Islet precursor cell (in vitro differentiated cells): Measurements from ENCODE around the gene JAM3.

ENCODE experiments used
- DNase-seq: peaks from one replicate; pipeline ENCODE4 v3.0.0-alpha.2; 2018

Gene JAM3

GRCh38 chr11:134116210-134116609, 47.3 kb downstream of the JAM3 start:
- DNase-seq, result no peak

DNA sequence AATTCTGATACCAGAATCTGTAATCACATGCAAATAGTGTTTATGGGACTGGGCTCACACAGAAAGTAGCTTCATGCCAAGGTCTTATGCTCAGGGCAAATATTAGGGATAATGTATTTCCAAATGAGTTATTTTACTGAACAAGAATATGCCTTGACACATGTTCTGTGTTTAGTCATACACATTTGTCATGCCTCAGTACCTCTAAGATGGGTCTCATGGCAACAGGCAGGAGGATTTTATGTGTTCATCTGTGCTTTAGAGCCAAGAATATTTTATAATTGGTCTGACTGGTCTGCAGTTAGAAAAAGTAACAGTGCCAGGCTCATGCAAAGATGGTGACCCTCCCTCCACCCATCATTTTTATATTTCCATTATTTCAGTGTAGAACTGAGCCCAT, 49.1 kb downstream of the JAM3 start:
- DNase-seq, result no peak

GRCh38 chr11:134119094-134119493, 50.2 kb downstream of the JAM3 start:
- DNase-seq, result no peak

GRCh38 chr11:134120143-134120850, 51.4 kb downstream of the JAM3 start:
- no peak for DNase-seq

- DNase-seq, result peak; percentile 70
These were observed 52.2 kb downstream of the JAM3 start for GRCh38 chr11:134120921-134121526.

GRCh38 chr11:134124660-134125451, 56.0 kb downstream of the JAM3 start:
- DNase-seq, result peak; percentile 86

DNA sequence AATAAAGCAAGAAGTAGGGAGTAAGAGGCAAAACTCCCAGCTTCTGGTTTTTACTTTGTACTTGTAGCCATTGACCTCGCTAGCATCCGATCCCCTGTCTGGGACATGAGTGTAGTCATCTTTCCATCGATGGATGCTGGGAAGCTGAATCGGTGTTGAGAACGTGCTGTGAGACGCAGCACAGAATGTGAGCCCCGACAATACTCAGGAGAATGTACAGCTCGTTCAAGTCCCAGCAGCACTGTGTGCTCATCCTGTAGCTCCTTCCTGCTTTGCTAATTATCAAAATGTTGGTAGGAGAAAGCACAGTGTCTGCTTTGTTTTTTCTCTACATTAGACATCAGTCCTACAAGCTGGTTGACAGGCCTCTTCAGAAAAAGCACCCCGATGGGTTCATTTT, 56.6 kb downstream of the JAM3 start:
- no peak for DNase-seq

GRCh38 chr11:134126217-134126822, 57.4 kb downstream of the JAM3 start:
- peak; percentile 86 for DNase-seq

GRCh38 chr11:134131628-134132244, 62.9 kb downstream of the JAM3 start:
- no peak for DNase-seq

GRCh38 chr11:134132808-134133207, 63.9 kb downstream of the JAM3 start:
- peak; percentile 70 for DNase-seq

DNA sequence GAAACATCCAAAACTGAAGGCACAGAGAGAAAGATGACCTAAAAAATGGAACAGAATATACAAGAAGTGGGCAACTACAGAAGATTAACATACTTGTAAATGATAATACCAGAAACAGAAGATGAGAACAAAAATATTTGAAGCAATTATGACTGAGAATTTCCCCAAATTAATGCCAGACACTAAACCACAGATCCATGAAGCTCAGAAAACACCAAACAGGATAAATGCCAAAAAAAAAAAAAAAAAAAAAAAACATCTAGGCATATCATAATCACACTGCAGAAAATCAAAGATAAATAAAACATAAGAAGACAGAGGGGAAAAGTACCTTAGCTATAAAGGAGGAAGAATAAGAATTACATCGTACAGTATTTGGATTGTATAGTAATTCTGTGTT, 65.3 kb downstream of the JAM3 start:
- no peak for DNase-seq

DNA sequence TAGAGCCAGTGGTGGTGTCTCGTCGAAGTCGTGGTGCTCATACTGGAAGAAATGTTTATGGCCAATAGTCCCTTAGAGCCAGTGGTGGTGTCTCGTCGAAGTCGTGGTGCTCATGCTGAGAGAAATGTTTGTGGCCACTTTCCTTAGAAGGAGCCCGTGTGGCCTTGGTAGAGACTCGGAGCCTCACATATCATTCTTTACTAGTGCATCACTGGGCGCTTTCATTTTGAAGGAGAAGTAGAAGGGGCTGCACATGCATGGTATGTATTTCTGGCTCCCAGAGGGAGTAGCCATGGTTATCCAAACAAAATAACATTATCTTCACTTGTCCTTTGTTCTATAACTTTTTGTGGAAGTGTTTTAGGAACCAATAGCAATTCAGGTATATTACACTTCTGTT, 69.5 kb downstream of the JAM3 start:
- no peak for DNase-seq

- DNase-seq, result no peak
These were observed 70.5 kb downstream of the JAM3 start for GRCh38 chr11:134139303-134139872.

- DNase-seq, result peak; percentile 78
These were observed 71.0 kb downstream of the JAM3 start for GRCh38 chr11:134139873-134140331.

DNA sequence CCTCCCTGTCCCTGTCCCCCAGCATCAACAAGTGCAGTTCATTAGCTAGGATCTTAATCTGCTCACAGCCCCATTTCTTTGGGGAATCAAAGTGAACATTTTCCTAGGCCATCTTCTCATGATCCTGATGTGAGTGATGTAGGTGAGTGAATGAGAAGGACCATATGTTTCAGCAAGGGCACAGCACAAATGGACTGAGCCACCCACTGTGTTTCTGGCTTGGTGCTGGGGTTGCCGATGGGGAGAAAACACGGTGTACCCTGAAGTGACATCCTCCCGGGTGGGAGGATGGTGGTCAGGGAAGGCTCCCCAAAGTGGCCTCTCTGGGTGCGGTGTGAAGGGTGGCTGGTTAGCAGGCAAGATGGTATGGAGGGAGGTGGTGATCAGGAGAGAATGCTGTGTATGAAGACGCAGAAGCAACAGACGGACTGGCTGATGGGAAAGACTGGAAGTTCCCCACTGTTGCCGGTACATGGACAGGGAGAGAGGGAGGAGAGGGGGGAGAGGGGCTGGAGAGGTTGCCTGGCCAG, 72.2 kb downstream of the JAM3 start:
- no peak for DNase-seq

GRCh38 chr11:134142536-134142935, 73.7 kb downstream of the JAM3 start:
- DNase-seq, result no peak

GRCh38 chr11:134143801-134144200, 74.9 kb downstream of the JAM3 start:
- no peak for DNase-seq

GRCh38 chr11:134144744-134145143, 75.9 kb downstream of the JAM3 start:
- no peak for DNase-seq

GRCh38 chr11:134145715-134146114, 76.8 kb downstream of the JAM3 start:
- no peak for DNase-seq

GRCh38 chr11:134146598-134146997, 77.7 kb downstream of the JAM3 start:
- no peak for DNase-seq

GRCh38 chr11:134149371-134149770, 80.5 kb downstream of the JAM3 start:
- peak; percentile 38 for DNase-seq

- peak; percentile 13 for DNase-seq
These were observed 81.5 kb downstream of the JAM3 start for GRCh38 chr11:134150195-134150903.
